IPS-15b (cell line): ENCODE measurements around the gene DCC.

Source experiments
- H3K27me3 ChIP-seq: one replicate; pipeline ENCODE4 v1.6.1; 2013; ENCODE audit warnings: low read length; ENCODE audit not compliant: control insufficient read depth, insufficient read depth
- H3K36me3 ChIP-seq: one replicate; pipeline ENCODE4 v1.6.1; 2013; ENCODE audit warnings: low read length; ENCODE audit not compliant: control insufficient read depth, insufficient read depth
- H3K4me1 ChIP-seq: one replicate; pipeline ENCODE4 v1.6.1; 2013; ENCODE audit warnings: mild to moderate bottlenecking, low read length; ENCODE audit not compliant: control insufficient read depth, insufficient read depth
- H3K4me3 ChIP-seq: one replicate; pipeline ENCODE4 v1.5.1; 2013; ENCODE audit warnings: low read depth, low read length
- H3K9ac ChIP-seq: one replicate; pipeline ENCODE4 v1.6.1; 2013; ENCODE audit warnings: low read depth, mild to moderate bottlenecking, low read length
- H3K9me3 ChIP-seq: one replicate; pipeline ENCODE4 v1.6.1; 2013; ENCODE audit warnings: mild to moderate bottlenecking, low read length; ENCODE audit not compliant: control insufficient read depth, insufficient read depth

DCC gene

DNA sequence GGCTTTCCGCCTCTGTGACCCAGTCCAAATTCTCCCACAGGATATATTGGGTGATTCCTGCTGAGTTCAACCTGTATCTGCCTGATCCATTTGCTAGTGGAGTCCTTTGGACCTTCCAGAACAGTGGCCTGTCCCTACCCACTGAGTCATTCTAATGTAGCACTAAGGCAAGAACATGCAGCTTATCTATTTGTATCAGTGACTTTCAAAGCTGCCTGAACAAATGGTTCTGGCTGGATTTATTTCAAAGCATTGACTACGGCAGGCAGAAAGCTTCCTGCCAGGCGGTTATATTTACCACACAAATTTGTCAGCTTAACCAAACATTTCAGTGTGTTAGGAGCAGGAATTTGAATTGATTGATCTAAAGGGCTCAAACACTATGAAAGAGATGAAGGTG lies 613.4 kb downstream of the DCC start:
- Histone ChIP-seq H3K4me3 (no peak overlapping the region), H3K27me3 (no peaks in the 10 kb centered on the region), H3K9ac (no peak overlapping the region), H3K4me1 (no peaks in the 10 kb centered on the region), H3K9me3 (no peaks in the 10 kb centered on the region), H3K36me3 (no peaks in the 10 kb centered on the region)

DNA sequence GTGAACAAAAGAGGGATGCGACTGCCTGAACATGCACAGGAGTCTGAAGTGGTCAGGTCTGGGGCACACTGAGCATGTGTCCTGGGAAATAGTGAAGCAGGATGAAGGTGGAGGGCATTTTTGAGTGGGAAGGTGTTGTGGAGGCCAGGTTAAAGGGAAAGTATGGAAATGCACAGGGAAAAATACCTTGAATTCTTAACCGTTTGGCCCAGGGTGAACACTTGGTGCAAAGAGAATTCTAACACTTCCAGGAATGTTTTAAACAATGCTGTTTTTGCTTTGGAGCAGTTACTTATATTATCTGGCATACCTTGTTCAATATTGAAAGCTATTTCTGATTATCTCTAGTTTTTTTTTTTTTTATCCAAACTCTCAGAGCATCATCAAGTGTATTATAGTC lies 623.5 kb downstream of the DCC start:
- H3K36me3 ChIP-seq: no peaks in the 10 kb centered on the region
- no peak overlapping the region for H3K9ac ChIP-seq
- no peaks in the 10 kb centered on the region for H3K9me3 ChIP-seq
- no peaks in the 10 kb centered on the region for H3K27me3 ChIP-seq
- H3K4me1 ChIP-seq: no peaks in the 10 kb centered on the region
- H3K4me3 ChIP-seq: no peak overlapping the region

DNA sequence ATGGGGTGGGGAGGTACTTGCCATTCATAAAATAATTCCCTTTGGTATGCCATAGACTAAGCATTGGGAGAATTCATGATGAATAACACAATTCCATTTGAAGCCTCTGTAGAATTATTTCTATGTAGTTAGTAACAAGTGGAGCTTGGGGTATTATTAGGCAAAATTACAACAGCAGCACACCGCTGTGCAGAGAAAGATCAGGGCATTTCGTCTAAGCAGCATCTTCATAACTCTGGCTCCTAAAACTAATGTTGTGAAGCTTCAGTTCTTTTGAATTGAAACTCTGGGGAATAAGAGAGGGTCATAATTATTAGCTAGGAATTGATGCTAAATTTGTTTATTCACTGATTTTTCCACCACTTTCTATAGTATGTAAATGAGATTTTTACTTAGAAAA lies 630.7 kb downstream of the DCC start:
- Histone ChIP-seq H3K27me3 (no peaks in the 10 kb centered on the region), H3K36me3 (no peaks in the 10 kb centered on the region), H3K4me1 (no peaks in the 10 kb centered on the region), H3K4me3 (no peak overlapping the region), H3K9ac (no peak overlapping the region), H3K9me3 (no peaks in the 10 kb centered on the region)

DNA sequence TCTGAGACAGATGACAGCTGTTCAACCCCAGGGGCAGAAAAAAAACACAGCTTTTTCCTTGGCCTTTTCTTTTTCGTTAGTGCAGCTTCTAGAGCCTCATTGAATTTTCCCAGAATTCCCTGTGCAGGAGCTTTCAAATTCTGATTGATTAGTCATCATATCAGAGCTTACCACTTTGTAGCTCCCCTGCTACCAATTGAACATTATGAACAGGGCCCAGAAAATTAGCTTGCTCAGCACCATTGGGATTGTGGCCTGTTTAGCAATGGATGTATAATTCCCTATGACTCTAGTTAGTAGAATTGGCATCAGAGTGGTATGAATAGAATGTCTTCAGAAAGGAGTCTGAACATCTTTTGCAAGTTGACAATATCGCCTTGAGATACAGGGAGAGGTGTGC lies 631.1 kb downstream of the DCC start:
- Histone ChIP-seq H3K27me3 (no peaks in the 10 kb centered on the region), H3K4me1 (no peaks in the 10 kb centered on the region), H3K9me3 (no peaks in the 10 kb centered on the region), H3K36me3 (no peaks in the 10 kb centered on the region), H3K9ac (no peak overlapping the region), H3K4me3 (no peak overlapping the region)

DNA sequence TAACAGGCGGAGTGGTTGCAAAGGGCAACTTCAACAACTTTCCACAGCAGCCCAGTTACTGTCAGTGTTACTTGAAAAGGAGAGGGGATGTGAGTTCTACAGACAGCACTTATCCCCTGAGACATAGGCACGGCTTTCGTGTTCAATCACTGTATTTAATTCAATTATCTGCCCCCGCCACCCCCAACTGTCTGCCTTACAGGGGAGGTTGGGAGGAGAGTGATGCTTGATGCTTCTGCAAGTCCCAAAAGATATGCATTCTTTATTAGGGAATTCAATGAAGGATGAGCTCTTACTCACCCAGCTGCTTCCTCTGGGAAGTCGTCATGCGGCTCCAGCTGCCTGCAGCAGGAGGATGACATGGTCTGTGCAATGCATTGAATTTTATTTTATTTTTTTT lies 639.9 kb downstream of the DCC start:
- H3K9ac ChIP-seq: no peak overlapping the region
- H3K27me3 ChIP-seq: no peaks in the 10 kb centered on the region
- H3K36me3 ChIP-seq: no peaks in the 10 kb centered on the region
- no peaks in the 10 kb centered on the region for H3K4me1 ChIP-seq
- no peaks in the 10 kb centered on the region for H3K9me3 ChIP-seq
- H3K4me3 ChIP-seq: no peak overlapping the region

DNA sequence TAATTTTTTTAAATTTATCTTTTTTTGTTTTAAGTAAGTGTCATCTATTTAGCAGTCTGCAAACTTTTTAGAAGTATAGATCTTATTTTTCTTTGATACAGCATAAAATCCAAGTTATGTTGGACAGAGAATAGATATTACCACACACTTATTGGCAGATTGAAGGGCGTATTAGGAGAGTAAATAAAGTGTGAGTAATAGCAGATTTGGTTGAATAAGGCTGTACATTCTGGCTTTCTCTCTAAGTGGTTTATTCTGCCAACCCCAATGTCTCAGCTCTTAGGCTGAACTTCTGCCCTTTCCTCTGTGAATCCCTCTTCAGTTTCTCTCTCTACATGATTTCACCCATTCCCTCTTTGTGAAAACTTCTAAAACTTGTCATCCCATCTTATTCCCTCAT lies 651.2 kb downstream of the DCC start:
- no peaks in the 10 kb centered on the region for H3K9me3 ChIP-seq
- no peak overlapping the region for H3K9ac ChIP-seq
- no peaks in the 10 kb centered on the region for H3K36me3 ChIP-seq
- no peaks in the 10 kb centered on the region for H3K4me1 ChIP-seq
- no peaks in the 10 kb centered on the region for H3K27me3 ChIP-seq
- H3K4me3 ChIP-seq: no peak overlapping the region

DNA sequence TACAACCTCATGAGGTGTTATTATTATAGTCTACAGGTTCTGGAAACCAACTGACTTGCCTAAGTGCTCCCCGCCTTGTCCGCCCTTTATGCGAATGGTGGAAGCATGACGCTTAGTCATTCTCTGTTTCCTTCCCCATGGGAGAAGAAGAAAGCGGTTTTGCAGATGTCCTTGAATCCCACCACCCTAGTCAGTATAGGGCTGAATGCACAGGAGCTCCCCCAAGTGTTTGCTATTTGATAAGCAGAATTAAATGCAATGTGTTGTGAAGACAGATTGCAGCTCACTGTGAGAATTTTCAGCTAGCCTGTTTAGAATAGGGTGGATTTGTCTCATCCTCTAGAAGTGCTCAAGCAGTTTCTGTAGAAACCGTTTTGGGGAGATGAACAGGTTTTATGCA lies 652.0 kb downstream of the DCC start:
- no peak overlapping the region for H3K9ac ChIP-seq
- no peaks in the 10 kb centered on the region for H3K9me3 ChIP-seq
- no peaks in the 10 kb centered on the region for H3K4me1 ChIP-seq
- H3K4me3 ChIP-seq: no peak overlapping the region
- H3K36me3 ChIP-seq: no peaks in the 10 kb centered on the region
- no peaks in the 10 kb centered on the region for H3K27me3 ChIP-seq

DNA sequence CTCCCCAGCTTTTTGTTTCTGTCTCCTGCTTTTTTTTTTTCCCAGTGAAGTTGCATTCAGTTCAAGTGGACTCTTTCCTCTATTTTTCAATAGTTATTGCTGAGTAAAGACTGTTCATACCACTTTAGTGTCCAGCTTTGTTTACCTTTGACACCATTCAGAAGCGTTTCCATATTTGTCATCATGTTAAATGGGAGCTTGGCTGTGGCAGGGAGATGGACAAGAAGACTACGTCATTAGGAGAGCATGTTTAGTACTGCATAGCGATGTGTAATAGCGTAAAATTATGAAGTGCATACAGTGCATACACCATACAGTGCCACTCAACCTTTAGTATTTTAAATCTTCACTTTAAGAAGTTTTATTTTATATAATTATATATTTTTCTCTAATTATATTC lies 655.9 kb downstream of the DCC start:
- no peaks in the 10 kb centered on the region for H3K9me3 ChIP-seq
- H3K4me1 ChIP-seq: no peaks in the 10 kb centered on the region
- no peaks in the 10 kb centered on the region for H3K27me3 ChIP-seq
- H3K9ac ChIP-seq: no peak overlapping the region
- no peak overlapping the region for H3K4me3 ChIP-seq
- H3K36me3 ChIP-seq: no peaks in the 10 kb centered on the region

DNA sequence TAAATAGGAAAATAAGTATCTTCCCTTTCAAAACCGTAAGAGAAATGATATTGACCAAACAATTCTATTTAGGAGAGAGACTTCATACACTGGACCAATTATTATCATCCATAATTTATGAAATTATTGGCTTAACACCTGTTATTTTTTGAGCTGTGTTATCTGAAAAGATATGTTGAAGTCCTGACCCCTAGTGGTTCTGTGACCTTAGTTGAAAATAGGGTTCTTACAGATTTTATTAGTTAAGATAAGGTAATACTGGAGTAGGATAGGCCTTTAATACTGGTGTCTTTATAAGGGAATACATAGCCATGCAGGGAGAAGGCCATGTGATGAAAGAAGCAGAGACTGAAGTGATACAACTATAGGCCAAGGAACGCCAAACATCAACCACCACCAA lies 659.6 kb downstream of the DCC start:
- Histone ChIP-seq H3K4me3 (no peak overlapping the region), H3K9me3 (no peaks in the 10 kb centered on the region), H3K36me3 (no peaks in the 10 kb centered on the region), H3K9ac (no peak overlapping the region), H3K27me3 (no peaks in the 10 kb centered on the region), H3K4me1 (no peaks in the 10 kb centered on the region)

DNA sequence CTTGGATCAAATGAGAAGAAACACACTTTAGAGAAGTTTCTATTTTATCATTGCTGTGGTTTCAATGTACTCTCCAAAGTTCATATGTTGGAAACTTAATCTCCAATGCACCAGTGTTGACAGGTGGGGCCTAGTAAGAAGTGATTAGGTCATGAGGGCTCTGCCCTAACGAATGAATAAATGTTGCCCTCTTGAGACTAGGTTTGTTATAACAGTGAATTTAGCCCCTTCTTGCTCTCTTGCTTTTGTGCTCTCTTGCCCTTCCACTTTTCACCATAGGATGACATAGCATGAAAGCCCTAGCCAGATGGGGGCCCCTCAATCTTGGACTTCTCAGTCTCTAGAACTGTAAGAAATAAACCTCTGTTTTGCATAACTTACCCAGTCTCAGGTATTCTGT lies 664.8 kb downstream of the DCC start:
- no peaks in the 10 kb centered on the region for H3K4me1 ChIP-seq
- no peak overlapping the region for H3K9ac ChIP-seq
- H3K27me3 ChIP-seq: no peaks in the 10 kb centered on the region
- no peak overlapping the region for H3K4me3 ChIP-seq
- no peaks in the 10 kb centered on the region for H3K36me3 ChIP-seq
- no peaks in the 10 kb centered on the region for H3K9me3 ChIP-seq

DNA sequence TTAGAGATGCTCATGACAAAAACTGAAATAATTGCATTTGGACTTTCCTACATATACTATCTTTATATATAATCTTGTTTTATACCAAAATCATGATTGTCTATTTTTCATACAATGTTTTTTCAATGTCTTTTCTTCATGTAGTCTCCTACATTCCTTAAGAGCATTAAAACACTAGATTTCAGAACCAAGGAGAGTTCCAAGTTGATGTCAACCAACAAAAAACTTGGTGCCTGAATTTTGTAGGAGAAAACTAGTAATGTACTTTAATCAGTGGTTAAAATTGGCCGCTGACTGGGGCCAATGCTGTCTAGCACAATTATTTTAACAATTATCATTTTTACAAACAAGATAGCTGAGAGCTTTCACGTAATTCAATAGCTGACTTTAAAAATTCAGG lies 678.8 kb downstream of the DCC start:
- no peak overlapping the region for H3K9ac ChIP-seq
- H3K27me3 ChIP-seq: no peaks in the 10 kb centered on the region
- H3K4me3 ChIP-seq: no peak overlapping the region
- H3K4me1 ChIP-seq: no peaks in the 10 kb centered on the region
- H3K36me3 ChIP-seq: no peaks in the 10 kb centered on the region
- no peaks in the 10 kb centered on the region for H3K9me3 ChIP-seq

DNA sequence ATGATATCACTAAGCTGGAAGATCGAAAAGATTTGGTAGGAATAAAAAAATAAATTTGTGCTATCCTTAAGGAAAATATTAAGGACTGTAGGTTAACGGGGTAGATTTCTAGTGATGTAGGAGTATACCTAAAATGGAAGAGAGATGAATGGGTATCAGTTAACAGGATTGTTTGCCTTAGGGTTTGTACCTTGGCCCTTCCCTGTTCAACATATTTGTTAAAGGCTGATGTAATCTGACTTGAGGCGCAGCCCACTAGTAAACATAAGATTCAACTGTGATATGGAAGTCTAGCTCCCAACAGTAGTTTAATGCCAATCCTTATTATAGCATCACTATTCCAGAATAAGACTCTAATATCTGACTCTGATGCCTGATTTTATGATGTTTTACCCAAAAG lies 685.2 kb downstream of the DCC start:
- Histone ChIP-seq H3K36me3 (no peaks in the 10 kb centered on the region), H3K4me1 (no peaks in the 10 kb centered on the region), H3K4me3 (no peak overlapping the region), H3K27me3 (no peaks in the 10 kb centered on the region), H3K9me3 (no peaks in the 10 kb centered on the region), H3K9ac (no peak overlapping the region)

DNA sequence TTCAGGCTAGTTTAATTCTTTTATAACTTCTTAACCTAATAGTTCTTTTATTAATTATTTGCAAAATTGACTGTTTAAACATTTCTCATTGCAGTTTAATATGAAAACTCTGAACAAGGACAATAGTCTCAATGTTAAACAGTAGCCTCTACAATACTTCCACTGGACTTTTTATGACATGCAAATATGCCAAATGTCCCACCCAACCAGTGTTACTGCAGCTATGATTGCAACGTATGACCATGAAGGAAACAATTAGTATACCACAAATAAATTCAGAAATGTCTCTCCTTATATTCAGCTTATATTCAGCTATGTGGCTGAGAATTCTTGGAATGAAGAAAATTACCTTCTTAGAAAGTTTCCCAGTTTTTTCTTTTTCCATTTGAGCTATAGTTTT lies 688.6 kb downstream of the DCC start:
- H3K36me3 ChIP-seq: no peaks in the 10 kb centered on the region
- H3K9me3 ChIP-seq: no peaks in the 10 kb centered on the region
- H3K27me3 ChIP-seq: no peaks in the 10 kb centered on the region
- H3K4me3 ChIP-seq: no peak overlapping the region
- no peak overlapping the region for H3K9ac ChIP-seq
- no peaks in the 10 kb centered on the region for H3K4me1 ChIP-seq
